OCI-LY7 (cell line): ENCODE data around the gene TSPAN7. TPM values are rescaled to one million over a fixed set of nuclear protein-coding genes. Genes with fewer than 3 reads are reported as not detected.

Experiments used
- BruUV-seq: library from RNA; stranded (reverse); fragments of 400-500 nt; replicated peaks from 2 replicates; lab custom pipeline; 2021; lab: Mats Ljungman, UMichigan
- CTCF ChIA-PET: fragments of 300-600 bp; sonication (Branson Sonifier 250); formaldehyde crosslinking; loops from one replicate; lab custom pipeline; 2022; ENCODE audit warnings: antibody characterized with exemption; ENCODE audit not compliant: unreplicated experiment; lab: Charles Lee
- POLR2A ChIA-PET: fragments of 300-600 bp; sonication (Branson Sonifier 250); formaldehyde crosslinking; loops from one replicate; lab custom pipeline; 2022; ENCODE audit warnings: antibody characterized with exemption; lab: Charles Lee
- DNase-seq: peaks from one replicate; pipeline ENCODE4 v3.0.0-alpha.2; 2015; ENCODE audit warnings: low spot score
- H2AFZ ChIP-seq: fragments of 200-600 bp; sonication (generic), shearing (Covaris generic); 2 replicates; pipeline ENCODE4 v1.6.1; 2014; ENCODE audit warnings: mild to moderate bottlenecking, antibody characterized with exemption, low read length, moderate library complexity
- H3K27ac ChIP-seq: fragments of 200-600 bp; sonication (generic); 2 replicates; pipeline ENCODE4 v1.5.1; 2014; ENCODE audit warnings: mixed run types, low read depth, mild to moderate bottlenecking, moderate library complexity, low read length, inconsistent platforms; ENCODE audit not compliant: poor library complexity, severe bottlenecking
- H3K36me3 ChIP-seq: fragments of 200-600 bp; sonication (generic); 2 replicates; pipeline ENCODE4 v1.6.1; 2014; ENCODE audit warnings: mild to moderate bottlenecking, antibody characterized with exemption, low read length, moderate library complexity, mixed read lengths; ENCODE audit not compliant: insufficient read depth
- H3K4me1 ChIP-seq: fragments of 200-600 bp; sonication (generic); 2 replicates; pipeline ENCODE4 v1.5.1; 2014; ENCODE audit warnings: mild to moderate bottlenecking, low read length; ENCODE audit not compliant: insufficient read depth, poor library complexity, severe bottlenecking
- H3K4me2 ChIP-seq: fragments of 200-600 bp; sonication (generic); 2 replicates; pipeline ENCODE4 v1.6.1; 2014; ENCODE audit warnings: mild to moderate bottlenecking, low read length
- H3K4me3 ChIP-seq: fragments of 200-600 bp; sonication (generic); 2 replicates; pipeline ENCODE4 v1.5.1; 2014; ENCODE audit warnings: mild to moderate bottlenecking, low read depth, low read length; ENCODE audit not compliant: poor library complexity, severe bottlenecking
- H3K79me2 ChIP-seq: fragments of 200-600 bp; sonication (generic); 2 replicates; pipeline ENCODE4 v1.6.1; 2016; ENCODE audit warnings: low read depth, mild to moderate bottlenecking, low read length, moderate library complexity, mixed read lengths; ENCODE audit not compliant: insufficient read depth
- H3K9me2 ChIP-seq: fragments of 200-600 bp; sonication (generic); 2 replicates; pipeline ENCODE4 v1.6.1; 2016; ENCODE audit warnings: mild to moderate bottlenecking, low read length, mixed read lengths; ENCODE audit not compliant: insufficient read depth
- H3K9me3 ChIP-seq: fragments of 200-600 bp; sonication (generic); 2 replicates; pipeline ENCODE4 v1.6.1; 2014; ENCODE audit warnings: mild to moderate bottlenecking, mixed run types, low read length, mixed read lengths
- H4K20me1 ChIP-seq: fragments of 200-600 bp; sonication (generic); 2 replicates; pipeline ENCODE4 v1.6.1; 2014; ENCODE audit warnings: mild to moderate bottlenecking, antibody characterized with exemption, low read length, moderate library complexity, mixed read lengths; ENCODE audit not compliant: insufficient read depth
- EZH2phosphoT487 ChIP-seq: fragments of 200-600 bp; sonication (generic); IDR thresholded peaks from 2 replicates; pipeline ENCODE4 v1.6.1; 2018; ENCODE audit warnings: low read depth, borderline replicate concordance, mild to moderate bottlenecking, mixed run types, antibody characterized with exemption, low read length, moderate library complexity, mixed read lengths
- intact Hi-C: fragments of 100-400 bp; cut with micrococcal nuclease; formaldehyde crosslinking; loops from one replicate; pipeline ENCODE4 v1.10.0; 2022; ENCODE audit not compliant: unreplicated experiment
- total RNA-seq, 2 experiments: library from RNA; depleted of rRNA in 1 of 2; stranded (reverse); fragments of >200 nt in 1 of 2; shearing (Covaris generic) in 1 of 2; gene quantifications; 2 replicates each; pipeline ENCODE4 v1.2.3, GENCODE V29; 2014 to 2022
- TF ChIP-seq, protein P1 (sequence below): fragments of 200-600 bp; sonication (generic); conservative IDR thresholded peaks from 2 replicates; pipeline ENCODE4 v1.5.1; 2014; ENCODE audit warnings: mild to moderate bottlenecking, antibody characterized with exemption, low read length, moderate library complexity, mixed read lengths

The TSPAN7 gene
- total RNA-seq, 2 experiments from 2014 or later, result not detected

DNA sequence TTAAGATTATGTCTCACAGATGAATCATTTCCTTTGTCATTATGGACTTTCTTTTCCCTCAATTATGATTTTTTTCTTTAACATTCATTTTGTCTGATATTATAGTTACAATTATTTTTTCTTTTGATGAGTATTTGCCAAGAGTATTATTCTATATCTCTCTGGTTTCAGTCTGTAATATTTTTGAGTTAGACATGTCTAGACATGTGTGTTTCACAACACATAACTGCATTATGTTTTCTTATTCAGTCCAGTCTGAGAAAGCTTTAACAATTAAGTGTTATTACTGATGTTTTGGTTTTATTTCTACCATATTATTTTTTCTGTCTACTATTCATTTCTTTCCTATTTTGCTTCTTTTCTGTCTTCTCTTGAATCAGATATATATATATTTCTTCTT lies 131.6 kb downstream of the TSPAN7 start:
- H3K27ac ChIP-seq, result no peak overlapping the region
- H4K20me1 ChIP-seq, result no peaks in the 10 kb centered on the region
- H3K4me3 ChIP-seq, result no peak overlapping the region
- intact Hi-C loops, result no loop called here
- no peaks in the 10 kb centered on the region for H3K4me1 ChIP-seq
- no peak overlapping the region for H2AFZ ChIP-seq
- H3K79me2 ChIP-seq, result no peaks in the 10 kb centered on the region
- no TSS peak for BruUV-seq
- H3K9me2 ChIP-seq, result no peaks in the 10 kb centered on the region
- POLR2A ChIA-PET, result no interaction called here
- H3K36me3 ChIP-seq, result no peaks in the 10 kb centered on the region
- no peak for DNase-seq
- CTCF ChIA-PET, result no interaction called here
- no peak overlapping the region for H3K4me2 ChIP-seq
- no peak for TF ChIP-seq EZH2phosphoT487
- H3K9me3 ChIP-seq, result no peaks in the 10 kb centered on the region

DNA sequence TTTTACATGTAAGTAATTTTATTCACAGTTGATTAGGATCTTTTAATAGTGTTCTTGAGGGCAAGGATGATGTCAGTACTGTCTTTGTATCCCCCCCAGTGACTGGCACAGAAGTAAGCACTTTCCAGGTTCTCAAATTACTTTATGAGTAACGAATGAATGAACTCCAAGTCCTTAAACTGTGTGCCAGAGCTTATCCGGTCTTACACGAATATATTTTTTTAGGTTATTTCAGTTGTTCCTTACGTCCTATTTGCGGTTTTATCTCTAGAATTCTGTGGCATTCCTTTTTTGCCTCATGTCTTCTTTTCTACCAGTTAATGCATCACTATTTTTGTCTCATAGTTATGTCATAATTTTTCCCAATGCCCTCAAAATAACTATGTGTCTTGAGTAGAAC lies 133.1 kb downstream of the TSPAN7 start:
- no peaks in the 10 kb centered on the region for H3K4me1 ChIP-seq
- H3K36me3 ChIP-seq, result no peaks in the 10 kb centered on the region
- POLR2A ChIA-PET, result interaction anchor here (0.8 kb wide), 1 partner anchor 16 kb away, joined by 3 read pairs; no protein-coding TSS in a partner anchor
- H3K9me2 ChIP-seq, result no peaks in the 10 kb centered on the region
- no TSS peak for BruUV-seq
- no peak overlapping the region for H3K27ac ChIP-seq
- H3K4me2 ChIP-seq, result no peak overlapping the region
- no peak for DNase-seq
- intact Hi-C loops, result no loop called here
- no peak overlapping the region for H3K4me3 ChIP-seq
- CTCF ChIA-PET, result no interaction called here
- no peaks in the 10 kb centered on the region for H3K79me2 ChIP-seq
- no peak for TF ChIP-seq EZH2phosphoT487
- TF ChIP-seq, protein P1, sequence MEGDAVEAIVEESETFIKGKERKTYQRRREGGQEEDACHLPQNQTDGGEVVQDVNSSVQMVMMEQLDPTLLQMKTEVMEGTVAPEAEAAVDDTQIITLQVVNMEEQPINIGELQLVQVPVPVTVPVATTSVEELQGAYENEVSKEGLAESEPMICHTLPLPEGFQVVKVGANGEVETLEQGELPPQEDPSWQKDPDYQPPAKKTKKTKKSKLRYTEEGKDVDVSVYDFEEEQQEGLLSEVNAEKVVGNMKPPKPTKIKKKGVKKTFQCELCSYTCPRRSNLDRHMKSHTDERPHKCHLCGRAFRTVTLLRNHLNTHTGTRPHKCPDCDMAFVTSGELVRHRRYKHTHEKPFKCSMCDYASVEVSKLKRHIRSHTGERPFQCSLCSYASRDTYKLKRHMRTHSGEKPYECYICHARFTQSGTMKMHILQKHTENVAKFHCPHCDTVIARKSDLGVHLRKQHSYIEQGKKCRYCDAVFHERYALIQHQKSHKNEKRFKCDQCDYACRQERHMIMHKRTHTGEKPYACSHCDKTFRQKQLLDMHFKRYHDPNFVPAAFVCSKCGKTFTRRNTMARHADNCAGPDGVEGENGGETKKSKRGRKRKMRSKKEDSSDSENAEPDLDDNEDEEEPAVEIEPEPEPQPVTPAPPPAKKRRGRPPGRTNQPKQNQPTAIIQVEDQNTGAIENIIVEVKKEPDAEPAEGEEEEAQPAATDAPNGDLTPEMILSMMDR, result no peak
- no peaks in the 10 kb centered on the region for H3K9me3 ChIP-seq
- no peaks in the 10 kb centered on the region for H4K20me1 ChIP-seq
- no peak overlapping the region for H2AFZ ChIP-seq

DNA sequence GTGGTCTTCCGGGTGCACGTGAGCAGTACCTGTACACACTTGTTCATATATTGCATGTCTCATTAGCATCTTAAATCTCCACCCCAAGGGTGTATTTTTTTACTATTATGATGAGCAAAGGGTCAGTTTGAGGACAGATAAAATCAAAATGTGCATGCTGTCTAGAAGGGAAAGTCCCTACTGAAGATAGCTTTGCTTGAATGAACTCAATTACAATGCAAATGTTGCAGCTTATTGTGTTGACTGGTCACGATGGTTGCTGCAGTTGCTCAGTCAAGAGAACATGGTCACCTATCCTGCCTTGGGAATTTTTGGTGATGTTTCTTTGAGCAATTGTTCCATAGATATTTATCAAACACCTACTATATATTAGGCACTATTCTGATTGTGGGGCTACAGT lies 136.1 kb downstream of the TSPAN7 start:
- TF ChIP-seq, protein P1, result no peak
- TF ChIP-seq EZH2phosphoT487, result no peak
- no peak for DNase-seq
- Histone ChIP-seq H3K4me2 (no peak overlapping the region), H3K79me2 (no peaks in the 10 kb centered on the region), H3K4me1 (no peaks in the 10 kb centered on the region), H3K9me3 (no peaks in the 10 kb centered on the region), H3K27ac (no peak overlapping the region), H2AFZ (no peak overlapping the region), H3K36me3 (no peaks in the 10 kb centered on the region), H4K20me1 (no peaks in the 10 kb centered on the region), H3K9me2 (no peaks in the 10 kb centered on the region), H3K4me3 (no peak overlapping the region)
- POLR2A ChIA-PET, result no interaction called here
- CTCF ChIA-PET, result no interaction called here
- intact Hi-C loops, result no loop called here
- BruUV-seq, result no TSS peak
